GM20000 (cell line): Measurements from ENCODE around the gene MAGEB2.

Experiments
- DNase-seq: peaks from one replicate; pipeline ENCODE4 v3.0.0; 2012; ENCODE audit warnings: low spot score
- CTCF ChIP-seq: IDR thresholded peaks from 2 replicates; pipeline ENCODE4 v1.5.1; 2012; ENCODE audit warnings: mild to moderate bottlenecking, control low read depth; ENCODE audit errors: extremely low read depth, missing control alignments

Gene MAGEB2

GRCh38 chrX:30246769-30247489 lies 31.6 kb downstream of the MAGEB2 start, which contains the start of gene MAGEB1:
TSS of gene MAGEB1 (plus strand) at chrX:30247146. CDS start at chrX:30250494, 3,348 bp downstream.
- no peak for TF ChIP-seq CTCF
- no peak for DNase-seq

- no peak for TF ChIP-seq CTCF
- peak; percentile 5 for DNase-seq
Observed at GRCh38 chrX:30248854-30249253, 33.5 kb downstream of the MAGEB2 start.

- DNase-seq = peak; percentile 11
- TF ChIP-seq CTCF = no peak
Observed at GRCh38 chrX:30253257-30253656, 37.9 kb downstream of the MAGEB2 start.

- no peak for DNase-seq
- no peak for TF ChIP-seq CTCF
Observed at GRCh38 chrX:30259927-30260326, 44.6 kb downstream of the MAGEB2 start.

- no peak for DNase-seq
- no peak for TF ChIP-seq CTCF
Observed at GRCh38 chrX:30261012-30261411, 45.6 kb downstream of the MAGEB2 start.

- DNase-seq = no peak
- no peak for TF ChIP-seq CTCF
Observed at GRCh38 chrX:30262763-30263162, 47.4 kb downstream of the MAGEB2 start.
